HG02884 (cell line): ENCODE results near the gene ATP9B.

Source experiments
- ATAC-seq: cut with Tn5 transposase; IDR thresholded peaks from one replicate; pipeline ENCODE4 v1.9.1; 2021; ENCODE audit warnings: mild to moderate bottlenecking, moderate library complexity; ENCODE audit not compliant: unreplicated experiment

Gene ATP9B

GRCh38 chr18:79378536-79379250, 309.5 kb downstream of the ATP9B start:
- ATAC-seq: peak; percentile 37

- ATAC-seq: no peak
These were observed 310.2 kb downstream of the ATP9B start for GRCh38 chr18:79379251-79379905.

GRCh38 chr18:79379931-79380815, 311.0 kb downstream of the ATP9B start:
- ATAC-seq: no peak

- no peak for ATAC-seq
These were observed 311.9 kb downstream of the ATP9B start for GRCh38 chr18:79380816-79381806.

GRCh38 chr18:79381811-79382311, 312.7 kb downstream of the ATP9B start:
- ATAC-seq: no peak

GRCh38 chr18:79382681-79383387, 313.6 kb downstream of the ATP9B start:
- no peak for ATAC-seq

- no peak for ATAC-seq
These were observed 314.3 kb downstream of the ATP9B start for GRCh38 chr18:79383388-79384056.

GRCh38 chr18:79384151-79384807, 315.1 kb downstream of the ATP9B start:
- no peak for ATAC-seq

GRCh38 chr18:79384834-79385233, 315.6 kb downstream of the ATP9B start:
- no peak for ATAC-seq

- no peak for ATAC-seq
These were observed 316.1 kb downstream of the ATP9B start for GRCh38 chr18:79385326-79385707.

- ATAC-seq: no peak
These were observed 316.6 kb downstream of the ATP9B start for GRCh38 chr18:79385708-79386341.

- no peak for ATAC-seq
These were observed 317.4 kb downstream of the ATP9B start for GRCh38 chr18:79386547-79386946.

- no peak for ATAC-seq
These were observed 318.0 kb downstream of the ATP9B start for GRCh38 chr18:79387214-79387613.

- no peak for ATAC-seq
These were observed 318.4 kb downstream of the ATP9B start for GRCh38 chr18:79387615-79388014.

- no peak for ATAC-seq
These were observed 318.8 kb downstream of the ATP9B start for GRCh38 chr18:79388043-79388442.

- no peak for ATAC-seq
These were observed 320.5 kb downstream of the ATP9B start for GRCh38 chr18:79389689-79390088.

GRCh38 chr18:79392226-79392625, 323.0 kb downstream of the ATP9B start:
- no peak for ATAC-seq

GRCh38 chr18:79393181-79393634, 324.0 kb downstream of the ATP9B start:
- ATAC-seq: no peak
